Stimulated activated CD4-positive, alpha-beta T cell treated with anti-CD3 and anti-CD28 coated beads, TNF-alpha, amount 100 ng/mL, for 4 hours (primary cell): ENCODE data around the gene LACTBL1.

Experiments used
- DNase-seq, 3 experiments: peaks; one replicate each; pipeline ENCODE4 v3.0.0-alpha.2; 2020; ENCODE audit warnings: low read depth in 3 of 3

The LACTBL1 gene

DNA sequence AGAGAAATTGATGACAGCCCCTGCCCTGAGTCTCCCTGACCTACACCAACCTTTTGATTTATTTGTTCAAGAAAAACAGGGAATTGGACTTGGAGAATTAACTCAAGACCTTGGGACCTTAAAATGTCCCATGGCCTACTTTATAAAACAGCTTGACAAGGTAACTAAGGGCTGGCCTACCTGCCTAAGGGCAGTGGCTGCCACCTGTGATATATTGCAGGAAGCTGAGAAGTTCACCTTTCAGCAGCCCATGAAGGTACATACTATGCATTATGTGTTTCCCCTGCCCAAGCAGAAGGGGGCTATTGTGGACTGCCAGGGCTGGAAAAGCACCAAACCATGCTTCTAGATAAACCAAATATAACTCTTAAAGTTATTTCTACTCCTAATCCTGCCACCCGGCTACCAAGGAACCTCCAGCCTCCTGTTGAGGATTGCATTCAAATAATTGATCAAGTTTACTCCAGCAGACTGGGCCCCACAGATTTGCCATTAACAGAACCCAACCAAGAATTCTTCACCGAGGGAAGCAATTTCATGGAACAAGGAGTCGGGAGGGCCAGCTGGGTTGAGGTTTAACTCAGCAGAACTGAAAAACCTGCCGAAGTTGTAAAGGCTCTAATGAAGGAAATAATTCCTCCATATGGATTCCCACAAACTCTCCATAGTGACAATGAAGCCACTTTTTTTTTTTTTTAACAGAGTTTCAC lies 28.2 kb downstream of the LACTBL1 start:
- DNase-seq: no peak

DNA sequence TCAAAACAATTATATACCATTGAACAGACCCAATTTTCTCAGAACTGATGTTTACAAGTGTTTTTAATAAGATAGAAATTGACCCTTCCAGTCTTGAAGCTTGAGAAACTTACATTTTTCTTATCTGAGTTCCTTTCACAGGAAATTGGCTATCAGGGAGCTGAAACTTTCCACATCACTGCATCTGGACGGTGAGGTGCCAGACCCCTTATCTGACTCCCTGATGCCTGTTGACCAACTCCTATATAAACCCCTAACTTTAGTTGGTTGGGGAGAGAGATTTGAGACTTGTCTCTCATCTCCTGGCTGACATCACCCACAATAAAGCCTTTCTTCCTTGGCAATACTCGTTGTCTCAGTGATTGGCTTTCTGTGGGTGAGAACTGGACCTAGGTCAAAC lies 31.4 kb downstream of the LACTBL1 start:
- no peak for DNase-seq

DNA sequence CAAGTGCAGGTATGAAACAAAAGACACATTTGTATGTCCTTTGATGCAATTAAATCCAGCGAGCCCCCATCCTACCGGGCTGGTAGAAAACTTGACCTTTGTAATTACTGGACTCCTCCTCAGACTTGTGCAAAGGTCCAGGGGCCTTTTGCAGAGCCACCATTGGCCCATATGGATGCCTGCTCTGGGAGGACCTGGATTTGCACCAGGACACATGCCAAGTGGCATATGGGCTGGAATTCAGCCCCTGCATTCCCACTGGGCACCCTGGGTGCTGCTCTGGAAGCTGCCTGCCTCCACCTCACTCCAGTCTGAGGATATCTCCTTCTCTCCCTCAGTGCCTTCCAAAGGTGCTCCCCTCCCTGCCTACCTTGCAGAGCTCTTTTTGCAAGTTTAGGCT lies 36.0 kb downstream of the LACTBL1 start:
- no peak for DNase-seq

DNA sequence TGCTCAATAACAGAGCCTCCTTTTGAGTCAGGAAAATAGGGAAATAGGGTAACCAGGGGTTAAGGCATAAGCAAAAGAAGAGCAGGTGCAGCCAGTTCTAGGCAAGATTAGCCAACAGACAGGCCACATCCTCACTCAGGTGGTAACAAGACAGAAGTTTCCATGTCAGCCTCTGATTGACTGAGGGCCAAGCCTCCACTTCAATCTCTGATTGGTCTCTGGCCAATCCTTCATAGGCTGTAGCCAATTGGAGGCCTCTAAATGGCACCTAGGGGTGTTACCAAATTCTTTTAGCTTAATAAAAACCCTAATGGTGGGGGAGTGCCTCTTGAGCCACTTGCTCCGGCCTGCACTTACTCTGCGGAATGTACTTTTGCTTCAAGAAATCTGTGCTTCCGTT lies 37.2 kb downstream of the LACTBL1 start:
- no peak for DNase-seq

DNA sequence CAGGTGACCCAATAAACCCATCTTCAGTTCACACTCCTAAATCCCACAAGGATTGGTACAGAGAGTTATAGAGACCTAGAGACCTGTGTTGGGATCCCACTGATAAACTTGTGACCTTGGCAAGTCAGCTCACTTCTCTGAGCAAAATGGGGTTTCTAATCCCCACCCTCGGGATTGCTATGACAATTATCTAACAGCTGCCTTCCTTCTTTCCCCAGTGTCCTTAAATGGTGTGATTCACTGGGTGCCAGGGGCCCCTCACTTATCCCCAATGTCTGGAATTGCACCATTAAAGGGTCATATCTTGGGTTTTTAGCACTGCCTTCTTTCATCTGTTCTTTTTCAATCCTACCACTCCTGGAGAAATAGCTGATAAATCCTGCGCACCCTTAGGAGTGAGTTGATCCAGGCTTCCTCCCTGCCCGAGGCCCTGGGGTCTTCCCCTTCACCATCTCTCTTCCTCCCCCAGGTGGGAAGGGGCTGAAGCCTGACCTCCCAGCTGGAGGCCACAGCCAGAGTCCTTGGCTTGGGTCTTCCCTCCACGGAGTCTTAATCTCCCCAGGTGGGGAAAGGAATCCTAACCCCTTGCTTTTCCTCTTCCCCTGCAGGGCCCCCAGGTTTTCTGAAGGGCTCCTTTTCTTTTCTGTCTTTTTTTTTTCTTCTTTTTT lies 39.7 kb downstream of the LACTBL1 start:
- DNase-seq: no peak

DNA sequence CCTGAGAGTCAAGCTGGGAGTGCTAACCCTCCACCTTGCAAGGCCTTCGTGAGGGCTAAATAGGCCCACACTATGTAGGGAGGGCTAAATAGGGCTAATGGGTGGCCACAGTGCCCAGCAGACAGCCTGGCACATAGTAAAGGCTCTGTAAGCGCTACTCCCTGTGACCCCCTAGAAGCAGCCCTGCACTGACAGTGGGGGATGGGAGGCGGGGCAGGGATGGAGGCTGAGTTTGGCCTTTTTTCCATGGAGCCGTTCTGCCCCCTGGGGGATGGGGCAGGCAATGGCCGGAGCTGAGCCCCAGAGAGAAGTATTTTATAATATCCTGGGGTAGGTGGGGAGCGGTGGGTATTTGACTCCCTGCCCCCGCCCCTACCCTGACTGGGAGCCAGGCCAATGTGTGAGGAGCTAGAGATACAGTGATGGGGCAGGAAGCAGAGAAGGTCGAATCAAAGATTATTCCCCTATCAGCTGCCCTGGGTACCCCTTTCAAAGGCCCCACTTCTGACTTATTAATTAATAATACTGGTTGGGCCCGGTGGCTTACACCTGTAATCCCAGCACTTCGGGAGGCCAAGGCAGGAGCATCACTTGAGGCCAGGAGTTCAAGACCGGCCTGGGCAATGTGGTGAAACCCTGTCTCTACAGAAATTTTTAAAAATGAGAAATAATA lies 42.3 kb downstream of the LACTBL1 start:
- DNase-seq: no peak

DNA sequence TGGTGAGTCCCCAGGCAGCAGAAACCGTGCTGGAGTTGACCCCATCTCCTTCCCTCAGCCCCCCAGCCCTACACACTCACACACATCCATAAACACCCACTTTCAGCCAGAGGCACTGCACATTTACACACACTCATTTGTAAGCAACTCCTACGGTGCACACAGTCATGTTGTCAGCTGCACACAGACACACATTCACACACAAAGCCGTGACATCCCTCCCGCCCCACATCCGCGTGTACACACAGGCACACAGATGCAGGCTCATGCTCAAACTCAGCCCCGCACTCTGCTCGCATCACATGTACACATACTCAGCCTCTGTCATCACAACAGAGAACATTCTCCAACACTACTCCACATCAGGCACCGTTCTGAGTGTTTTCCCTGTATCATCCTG lies 47.6 kb downstream of the LACTBL1 start:
- no peak for DNase-seq

DNA sequence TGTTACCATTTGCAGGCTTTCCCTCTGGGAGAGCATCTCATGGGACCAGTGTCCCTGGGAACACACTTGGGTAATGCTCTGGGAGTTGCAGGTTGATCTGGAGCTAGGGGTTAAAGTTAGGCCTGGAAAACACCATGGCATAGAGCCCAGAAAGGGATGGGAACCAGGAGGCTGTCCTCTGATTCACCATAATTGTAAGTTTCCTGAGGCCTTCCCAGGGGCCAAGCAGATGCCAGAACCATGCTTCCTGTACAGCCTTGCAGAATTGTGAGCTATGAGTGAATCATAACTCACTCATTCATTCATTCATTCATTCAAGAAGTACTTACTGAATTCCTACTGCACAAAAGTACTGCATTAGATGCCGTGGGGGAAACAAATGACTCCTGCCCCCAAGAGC lies 50.0 kb downstream of the LACTBL1 start:
- no peak for DNase-seq

DNA sequence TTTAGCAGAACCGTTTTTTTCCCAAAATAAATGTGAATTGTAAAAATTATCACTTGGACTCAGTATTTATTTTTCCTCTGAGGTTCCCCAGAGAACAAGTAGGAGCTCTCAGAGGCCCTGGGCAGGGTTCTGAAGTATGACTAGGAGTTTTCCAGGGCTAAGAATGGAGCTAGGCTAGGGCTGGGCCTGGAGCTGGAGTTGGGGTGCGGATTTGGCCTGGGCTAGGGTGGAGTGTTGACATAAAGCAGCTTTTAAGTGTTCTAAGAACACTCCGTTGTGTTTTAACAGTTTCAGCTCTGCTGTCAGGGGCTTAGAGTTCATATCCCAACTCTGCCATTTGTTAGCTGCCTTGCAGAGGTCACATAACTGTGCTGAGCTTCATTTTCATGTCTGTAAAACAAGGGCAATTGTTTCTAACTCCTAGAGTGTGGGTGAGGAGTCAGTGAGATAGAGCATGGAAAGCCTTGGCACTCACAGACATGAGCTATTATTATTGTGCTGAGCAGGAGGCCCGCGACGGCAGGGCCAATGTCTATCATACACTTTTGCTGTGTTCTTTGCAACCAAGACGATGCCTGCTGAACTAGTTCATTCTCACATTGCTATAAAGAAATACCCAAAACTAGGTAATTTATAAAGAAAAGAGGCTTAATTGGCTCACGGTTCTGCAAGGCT lies 51.1 kb downstream of the LACTBL1 start:
- DNase-seq: no peak

DNA sequence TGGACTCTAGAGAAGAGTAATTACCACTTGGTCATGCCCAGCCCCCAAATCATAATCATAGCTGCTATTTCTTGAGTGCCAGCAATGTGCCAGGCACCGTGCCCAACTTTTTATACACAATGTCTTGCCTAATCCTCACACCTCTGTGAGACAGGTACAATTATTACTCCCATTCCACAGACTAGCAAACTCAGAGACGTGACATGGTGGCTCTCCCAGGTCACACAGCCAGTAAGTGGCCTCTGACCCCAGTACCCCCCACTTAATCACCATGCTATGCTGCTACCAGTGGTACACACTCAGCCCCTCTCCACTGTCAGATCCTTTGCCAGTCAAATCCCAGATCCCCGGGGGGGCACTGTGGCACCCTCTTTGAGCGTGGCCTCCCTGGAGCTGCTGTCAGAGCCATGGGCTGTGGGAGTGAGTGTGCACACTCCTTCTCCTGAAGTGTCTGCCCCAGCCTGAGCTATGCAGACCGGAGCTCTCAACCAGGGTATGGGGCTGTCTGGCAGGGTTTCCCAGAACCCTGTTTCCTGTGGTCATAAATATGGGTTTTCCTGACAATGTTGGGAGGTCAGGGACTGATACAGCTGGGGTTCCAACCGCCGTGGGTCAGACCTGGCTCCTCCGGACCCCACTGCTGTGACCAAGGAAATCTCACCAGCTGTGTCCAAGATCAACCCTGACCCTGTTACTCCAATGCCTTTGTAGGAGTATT lies 51.8 kb downstream of the LACTBL1 start:
- DNase-seq: no peak

DNA sequence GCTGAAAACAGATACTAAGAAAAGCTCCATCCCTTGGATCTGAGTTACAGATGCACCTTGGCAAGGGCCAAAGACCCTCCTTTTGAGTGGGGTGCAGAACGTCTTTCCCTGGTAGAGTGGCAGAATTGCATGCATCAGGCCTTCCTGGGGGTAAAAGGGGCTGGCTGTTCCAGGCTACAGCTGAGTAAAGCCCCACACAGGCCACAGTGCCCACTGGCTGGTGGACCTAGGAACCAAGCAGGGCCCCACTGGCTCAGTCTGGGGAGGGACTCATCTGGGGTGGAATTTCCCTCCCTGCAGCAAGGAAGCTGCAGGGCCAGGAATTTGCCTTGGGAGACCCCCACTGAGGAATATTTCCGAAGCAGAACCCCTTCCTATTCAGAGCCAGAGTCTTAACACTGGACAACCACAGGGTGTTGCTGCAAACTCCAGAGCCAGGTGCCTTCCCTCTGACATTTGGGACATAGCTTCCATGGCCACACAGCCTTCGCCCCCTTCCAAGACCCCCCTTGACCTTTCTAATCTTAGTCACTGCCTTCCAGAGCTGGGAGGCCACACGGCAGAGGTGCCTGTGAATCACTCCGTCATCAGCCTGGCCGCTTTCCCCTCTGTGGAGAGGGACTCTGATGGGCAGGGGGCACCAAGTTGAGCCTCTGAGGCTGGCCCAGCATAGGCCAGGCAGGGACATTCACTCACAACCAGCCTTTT lies 52.5 kb downstream of the LACTBL1 start:
- no peak for DNase-seq

DNA sequence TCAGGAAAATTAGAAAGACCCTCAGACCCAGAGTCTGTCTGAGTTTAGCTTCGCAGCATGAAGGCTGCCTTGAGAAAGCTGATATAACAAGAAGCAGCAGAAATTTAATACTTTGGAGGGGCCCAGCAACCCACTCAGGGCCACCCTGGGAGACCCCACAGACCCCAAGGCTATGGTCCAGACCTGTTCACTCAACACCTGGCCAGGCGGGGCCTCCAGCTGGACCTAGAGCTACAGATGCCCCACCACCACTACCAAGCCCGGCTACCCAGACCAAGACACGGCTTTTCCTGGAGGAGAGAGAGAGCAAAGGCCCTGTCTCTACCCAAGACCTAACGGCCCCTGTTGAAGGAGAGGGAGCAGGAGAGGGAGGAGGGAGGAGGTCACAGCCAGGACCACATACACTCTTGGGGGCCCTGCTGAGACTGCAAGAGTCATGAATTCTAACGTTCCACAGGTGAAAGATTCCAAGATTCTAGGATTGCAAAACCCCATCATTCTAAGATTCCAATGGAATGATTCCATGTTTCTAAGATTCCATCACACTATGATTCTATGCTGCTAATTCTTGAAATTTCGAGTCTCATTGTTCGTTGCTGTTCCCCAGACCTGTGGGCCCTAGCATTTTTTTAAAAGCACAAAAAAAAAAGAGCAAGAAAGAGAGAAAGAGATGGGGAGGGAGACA lies 53.2 kb downstream of the LACTBL1 start:
- DNase-seq: no peak

DNA sequence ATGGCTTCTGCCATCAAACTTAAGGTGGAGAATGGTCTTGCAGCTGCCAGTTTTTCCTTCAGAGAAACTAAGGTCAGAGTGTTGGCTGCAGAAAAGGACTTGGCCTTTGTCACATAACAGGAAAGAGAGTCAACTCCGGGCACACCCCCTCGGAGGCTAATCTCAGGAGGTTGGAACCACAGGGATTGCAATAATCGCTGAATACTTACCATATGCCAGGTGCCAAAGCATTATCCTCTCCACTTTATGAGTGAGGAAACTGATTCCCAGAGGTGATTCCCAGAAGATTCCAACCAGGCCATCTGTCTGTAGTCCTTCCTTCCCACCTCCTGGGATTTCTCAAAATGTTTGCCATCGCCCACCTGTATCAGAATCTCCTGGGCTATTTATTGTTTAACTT lies 54.0 kb downstream of the LACTBL1 start:
- no peak for DNase-seq

DNA sequence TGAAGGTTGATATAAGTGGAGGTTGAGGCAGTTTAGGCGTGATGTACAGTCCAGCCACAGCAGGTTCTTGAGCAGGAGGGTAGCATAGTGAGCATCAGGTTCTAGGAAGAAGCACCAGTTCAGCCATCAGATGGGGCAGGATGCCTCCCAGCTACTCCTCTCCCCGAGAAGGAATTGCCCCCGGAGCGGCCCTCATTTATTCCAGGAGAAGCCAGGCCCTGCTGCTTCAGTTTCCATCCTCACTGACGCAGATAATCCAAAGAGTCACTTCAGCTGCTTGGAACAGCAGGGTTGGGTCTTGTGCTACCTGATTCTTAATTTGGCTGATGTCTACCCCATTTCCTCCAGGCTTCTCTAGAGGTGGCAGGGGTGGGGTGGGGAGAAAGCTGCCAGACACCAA lies 54.7 kb downstream of the LACTBL1 start:
- no peak for DNase-seq

DNA sequence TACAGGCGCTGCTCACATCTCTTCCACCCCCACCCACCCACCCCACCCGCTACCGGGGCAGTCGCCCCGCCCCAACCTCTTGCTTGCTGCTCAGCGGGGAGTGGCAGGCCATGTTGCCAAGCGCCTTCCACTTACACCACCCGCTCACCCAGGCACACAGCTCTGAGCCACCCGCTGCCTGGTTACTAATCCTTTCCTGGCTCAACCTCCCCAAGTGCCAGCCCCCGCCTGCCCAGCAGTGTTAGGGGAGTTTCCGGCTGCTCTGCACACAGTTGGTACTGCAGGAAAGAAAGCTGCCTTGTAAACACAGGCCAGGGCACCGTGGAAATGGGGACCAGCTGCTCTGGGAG lies 56.2 kb downstream of the LACTBL1 start:
- DNase-seq: no peak

DNA sequence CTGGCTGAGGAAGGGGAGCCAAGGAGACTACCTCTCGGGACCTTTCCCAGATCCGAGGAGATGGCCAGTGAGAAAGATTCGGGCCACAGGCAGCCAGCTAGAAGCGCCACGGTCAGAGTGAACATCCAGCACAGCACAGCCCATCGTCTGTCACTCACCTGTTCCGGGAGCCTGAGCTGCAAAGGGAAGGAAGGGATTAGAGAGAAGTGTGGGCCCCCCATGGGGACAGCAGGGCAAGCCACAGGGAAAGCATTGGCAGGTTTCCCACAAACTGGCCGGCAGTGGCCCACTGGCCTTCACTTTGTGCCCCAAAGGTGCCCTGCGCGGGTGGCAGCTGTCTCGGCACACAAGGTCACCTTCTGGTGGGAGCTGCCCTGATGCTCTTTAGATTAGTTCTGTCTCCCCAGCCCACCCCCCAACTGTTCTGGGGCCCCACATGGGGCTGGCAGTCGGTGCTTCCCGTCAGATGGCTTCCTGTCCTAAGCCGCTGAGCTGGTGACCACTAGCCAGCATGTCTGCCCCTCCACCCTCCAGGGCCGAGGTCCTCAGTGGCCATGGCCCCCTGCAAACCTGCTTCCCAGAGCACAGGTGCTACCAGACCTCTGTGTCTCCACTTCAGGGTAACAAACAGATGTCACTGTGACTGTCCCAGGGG lies 56.7 kb downstream of the LACTBL1 start:
- no peak for DNase-seq

DNA sequence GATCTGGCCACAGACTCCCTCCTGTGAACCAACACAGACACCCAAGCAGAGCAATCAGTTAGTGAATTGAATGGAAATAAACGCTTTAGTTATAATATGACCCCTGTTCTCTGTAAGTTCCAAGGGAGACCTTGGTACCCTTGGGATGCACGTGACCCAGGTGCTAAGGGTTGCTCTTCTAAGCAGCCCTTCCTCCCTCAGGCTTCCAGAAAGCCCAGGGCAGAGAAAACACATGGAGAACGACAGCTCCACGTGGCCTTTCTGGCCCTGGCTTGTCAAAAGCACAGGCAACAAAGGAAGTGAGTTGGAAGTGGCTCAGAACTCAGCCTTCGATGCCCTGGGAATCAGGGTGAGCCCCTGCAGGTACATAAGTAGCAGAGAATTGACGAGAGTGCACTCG lies 57.4 kb downstream of the LACTBL1 start:
- DNase-seq: no peak

DNA sequence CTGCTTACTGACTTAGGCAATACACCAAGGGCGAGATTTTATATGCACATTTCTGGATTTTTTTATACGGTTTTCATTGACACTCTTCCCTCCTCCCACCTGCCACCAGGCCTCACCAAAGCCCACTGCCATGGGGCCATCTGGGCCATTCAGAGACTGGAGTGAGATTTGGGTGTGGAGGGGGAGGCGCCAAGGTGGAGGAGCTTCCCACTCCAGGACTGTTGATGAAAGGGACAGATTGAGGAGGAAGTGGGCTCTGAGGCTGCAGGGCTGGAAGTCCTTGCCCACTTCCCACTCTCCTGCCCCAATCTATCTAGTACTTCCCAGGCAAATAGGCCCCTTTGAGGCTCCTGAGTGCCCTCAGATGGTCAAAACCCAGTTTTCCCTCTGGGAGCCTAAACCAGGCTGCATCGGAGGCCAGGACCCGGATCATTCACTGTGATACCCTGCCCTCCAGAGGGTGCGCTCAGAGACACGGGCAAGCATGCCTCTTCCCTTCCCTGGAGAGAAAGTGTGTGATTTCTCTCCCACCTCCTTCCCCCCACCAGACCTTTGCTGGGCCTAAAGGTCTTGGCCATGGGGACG lies 57.9 kb downstream of the LACTBL1 start:
- no peak for DNase-seq

DNA sequence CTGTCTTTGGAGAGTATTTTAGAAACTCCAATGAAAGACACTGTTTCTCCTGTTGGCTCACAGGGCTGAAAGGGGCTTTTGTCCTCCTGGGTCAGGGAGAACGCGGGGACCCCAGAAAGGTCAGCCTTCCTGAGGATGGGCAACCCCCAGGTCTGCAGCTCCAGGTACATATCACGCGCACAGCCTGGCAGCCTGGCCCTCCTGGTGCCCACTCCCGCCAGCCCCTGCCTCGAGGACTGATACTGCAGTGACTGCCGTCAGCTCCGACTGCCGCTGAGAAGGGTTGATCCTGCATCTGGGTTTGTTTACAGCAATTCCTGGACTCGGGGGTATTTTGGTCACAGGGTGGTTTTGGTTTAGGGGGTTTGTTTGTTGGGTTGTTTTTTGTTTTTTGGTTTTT lies 58.5 kb downstream of the LACTBL1 start:
- no peak for DNase-seq
